NCI-H526 (cell line): ENCODE results near the gene GPR25.

Experiments
- DNase-seq, 2 experiments: peaks; one replicate each; lab custom pipeline; 2025; lab: John Stamatoyannopoulos, UW

Gene GPR25, protein sequence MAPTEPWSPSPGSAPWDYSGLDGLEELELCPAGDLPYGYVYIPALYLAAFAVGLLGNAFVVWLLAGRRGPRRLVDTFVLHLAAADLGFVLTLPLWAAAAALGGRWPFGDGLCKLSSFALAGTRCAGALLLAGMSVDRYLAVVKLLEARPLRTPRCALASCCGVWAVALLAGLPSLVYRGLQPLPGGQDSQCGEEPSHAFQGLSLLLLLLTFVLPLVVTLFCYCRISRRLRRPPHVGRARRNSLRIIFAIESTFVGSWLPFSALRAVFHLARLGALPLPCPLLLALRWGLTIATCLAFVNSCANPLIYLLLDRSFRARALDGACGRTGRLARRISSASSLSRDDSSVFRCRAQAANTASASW

DNA sequence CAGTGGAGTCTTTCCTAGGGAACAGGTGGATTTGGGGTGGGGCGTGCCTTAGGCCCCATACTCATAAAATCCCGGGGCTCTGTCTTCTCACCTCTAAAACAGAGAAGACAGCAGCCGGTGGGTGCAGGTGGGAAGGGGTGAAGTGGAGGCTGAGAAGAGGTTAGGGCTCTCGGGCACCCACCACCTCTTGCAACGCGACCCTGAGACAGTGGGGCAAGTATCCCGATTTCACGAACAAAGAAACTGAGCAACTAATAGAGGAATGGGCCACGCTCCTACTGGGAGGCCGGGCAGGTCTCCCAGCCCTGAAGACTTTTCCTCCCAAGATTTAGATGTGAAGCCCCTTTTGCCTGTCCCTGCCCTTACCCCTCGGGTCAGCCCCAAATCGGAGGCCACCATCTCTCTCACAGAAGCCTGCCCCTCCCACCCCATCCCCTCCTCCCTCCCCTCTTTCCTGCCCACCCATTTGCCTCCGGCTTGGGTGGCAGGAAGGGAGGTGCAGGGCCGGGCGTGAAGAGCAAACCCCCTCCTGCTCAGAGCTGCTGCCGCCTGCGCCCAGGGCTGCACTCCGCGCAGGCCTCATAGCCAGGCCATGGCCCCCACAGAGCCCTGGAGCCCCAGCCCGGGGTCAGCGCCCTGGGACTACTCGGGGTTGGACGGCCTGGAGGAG lies at the start of gene GPR25:
TSS of gene GPR25 (plus strand) at position 536 of the 670 bp plus-strand sequence. CDS start at position 593, 57 bp downstream.
- no peak for DNase-seq

GRCh38 chr1:200831091-200831490 lies 41.7 kb upstream of the GPR25 start:
- no peak for DNase-seq

DNA sequence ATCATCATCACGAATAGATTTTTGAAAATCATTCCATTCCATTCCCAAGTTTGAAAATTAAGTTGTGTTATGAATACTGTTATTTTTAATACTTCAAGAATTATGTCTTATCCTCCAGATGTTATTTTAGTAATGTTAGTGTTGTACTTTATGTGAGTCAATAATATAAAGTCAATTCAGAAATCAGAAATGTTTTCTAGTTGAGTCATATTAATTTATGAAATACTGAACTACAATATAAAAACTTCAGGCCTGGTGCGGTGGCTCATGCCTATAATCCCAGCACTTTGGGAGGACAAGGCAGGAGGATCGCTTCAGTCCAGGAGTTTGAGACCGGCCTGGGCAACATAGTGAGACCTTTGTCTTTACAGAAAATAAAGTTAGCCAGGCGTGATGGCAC lies 38.4 kb upstream of the GPR25 start:
- no peak for DNase-seq

DNA sequence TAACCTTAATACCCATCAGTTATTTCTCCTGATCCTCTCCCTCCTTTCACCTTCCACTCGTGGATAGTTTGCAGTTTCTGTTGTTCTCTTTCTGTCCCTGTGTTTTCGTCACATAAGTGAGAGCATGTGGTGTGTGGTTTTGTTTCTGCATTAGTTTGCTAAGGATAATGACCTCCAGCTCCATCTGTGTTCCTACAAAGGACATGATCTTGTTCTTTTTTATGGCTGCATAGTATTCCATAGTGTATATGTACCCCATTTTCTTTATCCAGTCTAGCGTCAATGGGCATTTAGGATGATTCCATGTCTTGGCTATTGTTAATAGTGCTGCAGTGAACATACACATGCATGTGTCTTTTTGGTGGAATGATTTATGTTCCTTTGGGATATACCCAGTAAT lies 36.6 kb upstream of the GPR25 start:
- no peak for DNase-seq

DNA sequence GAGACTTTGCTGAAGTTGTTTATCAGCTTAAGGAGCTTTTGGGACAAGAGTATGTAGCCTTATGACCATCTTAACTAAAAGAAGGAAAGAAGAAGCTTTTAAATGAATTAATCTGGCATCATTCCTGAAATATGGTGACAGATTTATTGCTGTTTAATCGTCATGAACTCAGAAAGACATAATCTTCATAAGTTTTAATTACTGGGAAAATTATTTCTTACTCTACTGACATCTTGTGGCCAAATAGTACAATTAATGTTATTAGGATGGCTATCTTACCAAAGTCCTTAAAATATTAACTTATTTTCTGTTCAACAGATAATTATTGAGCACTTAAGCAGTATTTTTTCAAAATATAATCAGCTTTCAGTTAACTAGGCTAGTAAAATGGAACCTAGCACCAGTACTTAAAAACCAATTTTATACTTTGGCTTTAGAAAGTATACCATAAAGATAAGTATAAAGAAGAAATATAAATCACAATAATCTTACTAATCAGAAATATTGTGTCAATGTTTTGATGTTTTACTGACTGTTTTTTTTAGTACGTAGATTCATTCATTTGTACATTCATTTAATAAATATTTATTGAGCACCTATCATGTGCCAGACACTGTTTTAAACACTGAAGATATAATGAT lies 34.7 kb upstream of the GPR25 start:
- DNase-seq = peak in 1 of 2 experiments; percentile 7

GRCh38 chr1:200838676-200839445 lies 33.9 kb upstream of the GPR25 start:
- DNase-seq = no peak

DNA sequence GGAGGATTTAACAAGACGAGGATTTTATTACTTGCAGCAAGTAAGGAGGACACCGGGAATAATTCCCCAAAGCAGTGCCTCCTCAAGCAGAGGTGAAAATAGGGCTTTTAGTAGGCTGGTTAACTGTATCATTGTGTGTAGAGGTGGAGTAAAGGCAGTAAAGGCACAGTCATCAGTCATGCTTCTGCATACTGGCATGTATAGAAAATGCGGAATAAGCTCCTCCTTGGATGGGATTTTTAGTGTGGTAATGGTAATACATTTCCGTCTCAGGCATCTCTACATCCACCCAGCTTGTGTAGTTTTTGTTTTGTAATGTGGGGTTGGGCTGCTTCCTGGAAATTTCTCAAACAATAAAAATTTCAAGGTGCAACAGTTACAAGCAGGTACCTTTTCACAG lies 27.4 kb upstream of the GPR25 start:
- no peak for DNase-seq

- no peak for DNase-seq
Observed at GRCh38 chr1:200846398-200846797, 26.4 kb upstream of the GPR25 start.

- DNase-seq = no peak
Observed at GRCh38 chr1:200849430-200849829, 23.4 kb upstream of the GPR25 start.

DNA sequence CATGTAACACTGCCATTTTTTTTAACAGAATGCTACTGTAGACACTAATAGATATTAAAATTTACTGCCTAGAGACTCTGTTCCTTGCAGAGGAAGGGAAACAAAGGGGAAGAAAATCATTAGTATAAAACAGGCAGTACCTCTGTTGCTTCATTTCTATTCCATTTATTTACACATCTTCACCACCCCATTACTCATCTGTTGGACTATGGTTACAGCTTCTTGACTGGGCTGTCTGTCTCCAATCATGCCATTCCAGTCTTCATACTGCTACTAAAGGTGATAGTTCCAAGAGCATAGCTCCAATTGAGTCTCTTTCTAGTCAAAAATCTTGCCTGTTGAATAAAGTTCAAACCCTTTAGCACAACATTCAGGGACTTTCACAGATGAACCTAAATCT lies 22.2 kb upstream of the GPR25 start:
- DNase-seq = no peak

- DNase-seq = no peak
Observed at GRCh38 chr1:200856716-200857357, 15.9 kb upstream of the GPR25 start.

DNA sequence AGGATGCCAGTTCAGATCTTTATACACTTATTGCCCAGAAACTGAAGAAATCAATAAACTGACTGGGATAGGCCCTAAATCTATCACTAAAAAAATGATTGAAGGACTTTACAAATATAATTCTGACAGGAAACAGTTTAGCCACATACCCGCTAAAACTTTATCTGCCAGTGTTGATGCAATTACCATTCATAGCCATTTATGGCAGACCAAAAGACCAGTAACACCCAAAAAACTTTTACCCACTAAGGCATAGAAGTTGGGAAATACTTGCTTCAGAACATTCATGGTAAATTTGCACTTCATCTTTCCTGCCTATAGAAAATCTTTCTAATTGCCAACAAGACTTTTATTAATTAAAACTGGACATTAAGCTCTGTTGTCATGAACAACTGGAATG lies 15.0 kb upstream of the GPR25 start:
- DNase-seq = no peak

- no peak for DNase-seq
Observed at GRCh38 chr1:200861937-200862647, 10.7 kb upstream of the GPR25 start.

DNA sequence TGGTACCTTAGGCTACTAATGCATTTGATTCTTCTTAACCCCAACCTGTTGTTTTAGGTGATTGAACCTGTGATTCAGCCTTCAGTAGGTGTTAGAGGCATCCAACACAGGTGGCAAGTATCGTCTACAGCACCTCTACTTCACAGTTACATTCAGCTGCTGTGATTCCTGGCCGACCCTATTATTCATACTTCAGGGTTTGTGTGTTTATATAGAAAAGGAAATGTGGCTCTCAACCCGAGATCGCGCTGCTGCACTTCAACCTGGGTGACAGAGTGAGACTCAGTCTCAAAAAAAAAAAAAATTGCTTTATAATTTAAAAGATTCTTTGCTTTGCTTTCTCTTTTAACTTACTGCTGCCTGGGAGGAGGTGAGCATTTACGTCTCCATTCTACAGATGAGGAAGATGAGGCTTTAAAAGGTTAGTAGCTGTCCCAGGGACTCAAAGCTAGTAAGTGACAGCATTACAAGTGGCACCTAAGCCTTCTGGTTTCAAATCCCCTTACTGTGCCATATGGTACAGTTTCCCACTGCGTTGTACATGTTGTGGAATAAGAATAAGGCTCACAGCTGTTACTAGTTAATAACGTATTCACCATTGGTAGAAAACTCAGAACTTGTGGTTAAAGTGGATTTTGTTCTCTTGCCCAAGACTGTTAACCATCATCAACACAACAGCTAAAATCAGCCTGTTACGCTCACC lies 9.9 kb upstream of the GPR25 start:
- no peak for DNase-seq

DNA sequence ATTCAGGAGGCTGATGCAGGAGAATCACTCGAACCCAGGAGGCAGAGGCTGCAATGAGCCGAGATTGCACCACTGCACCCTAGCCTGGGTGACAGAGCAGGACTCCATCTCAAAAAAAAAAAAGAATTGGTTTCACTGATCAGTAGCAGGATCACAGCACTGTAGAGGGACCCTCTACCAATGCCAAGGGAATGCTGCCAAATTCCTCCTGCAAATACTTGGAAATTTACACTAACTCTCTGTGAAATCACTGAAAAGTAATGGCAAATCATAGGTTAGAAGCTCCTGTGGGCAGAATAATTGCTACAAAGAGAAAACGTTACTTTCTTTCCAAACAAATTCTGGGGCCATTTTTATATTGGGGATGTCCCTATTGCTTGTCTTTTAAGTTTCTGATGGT lies 6.7 kb upstream of the GPR25 start:
- no peak for DNase-seq

GRCh38 chr1:200866521-200866920 lies 6.3 kb upstream of the GPR25 start:
- no peak for DNase-seq

DNA sequence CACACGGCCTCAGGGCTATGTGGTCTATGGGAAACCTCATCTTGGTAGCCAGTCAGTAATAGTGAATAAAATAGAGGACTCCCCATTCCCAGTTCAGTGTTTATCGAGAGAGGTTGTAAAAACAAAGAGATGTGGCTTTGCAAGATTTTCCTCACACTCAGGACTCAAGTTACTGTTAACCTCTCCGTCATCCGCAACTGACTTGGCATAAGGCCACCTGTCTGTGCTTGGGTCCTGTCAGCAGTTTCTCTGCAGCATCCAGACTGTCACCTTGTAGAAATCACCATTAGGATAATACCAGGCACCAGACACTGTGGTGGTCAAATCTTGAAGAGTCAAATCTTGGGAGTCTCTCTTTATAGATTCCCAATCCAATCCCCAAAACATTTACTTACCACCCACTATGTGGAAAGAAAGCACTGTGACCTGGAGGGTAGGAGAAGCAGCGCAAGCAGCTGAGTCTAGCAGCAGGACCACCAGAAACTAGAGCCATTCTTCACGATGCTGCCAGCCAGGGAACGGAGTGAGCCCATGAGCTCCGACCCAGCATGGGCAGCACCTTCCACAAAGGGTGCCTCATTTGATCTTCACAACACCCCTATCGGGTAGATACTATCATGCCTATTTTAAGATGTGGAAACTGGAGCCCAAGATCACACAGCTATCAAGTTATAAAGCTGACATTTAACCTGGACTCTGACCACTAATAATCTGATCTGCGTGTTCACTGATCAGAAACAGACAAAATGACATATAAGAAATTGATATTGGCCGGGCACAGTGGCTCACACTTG lies 5.6 kb upstream of the GPR25 start:
- no peak for DNase-seq

DNA sequence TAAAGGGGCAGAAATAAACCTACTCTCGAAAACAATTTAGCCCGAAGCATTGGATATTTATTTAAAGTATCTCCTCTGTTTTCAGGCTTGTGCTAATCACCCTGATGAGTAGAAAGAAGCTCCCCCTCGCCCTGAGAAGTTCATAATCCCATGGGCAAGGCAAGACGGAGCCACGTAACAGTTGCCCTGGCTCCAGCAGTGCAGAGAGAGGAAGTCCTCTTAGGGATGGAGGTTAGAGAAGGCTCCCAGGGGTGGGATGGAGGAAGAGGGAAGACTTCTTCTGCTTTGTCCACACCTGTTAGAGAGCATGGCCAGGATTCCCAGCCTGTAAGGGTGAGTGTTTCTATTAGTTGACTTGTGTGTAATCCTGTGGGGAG lies 3.4 kb upstream of the GPR25 start:
- DNase-seq = no peak

- DNase-seq = no peak
Observed at GRCh38 chr1:200869753-200870391, 2.9 kb upstream of the GPR25 start.
